PC-9 (cell line): ENCODE results near the gene CCDC146.

Source experiments
- EZH2 ChIP-seq: fragments of 200-600 bp; sonication (generic); IDR thresholded peaks from 2 replicates; pipeline ENCODE4 v1.8.0; 2017; ENCODE audit warnings: antibody characterized with exemption, low read depth
- TF ChIP-seq, protein P1 (sequence below): fragments of 200-600 bp; sonication (generic); conservative IDR thresholded peaks from 2 replicates; pipeline ENCODE4 v1.6.1; 2017; ENCODE audit warnings: mixed run types, antibody characterized with exemption, mild to moderate bottlenecking, moderate library complexity

DNA sequence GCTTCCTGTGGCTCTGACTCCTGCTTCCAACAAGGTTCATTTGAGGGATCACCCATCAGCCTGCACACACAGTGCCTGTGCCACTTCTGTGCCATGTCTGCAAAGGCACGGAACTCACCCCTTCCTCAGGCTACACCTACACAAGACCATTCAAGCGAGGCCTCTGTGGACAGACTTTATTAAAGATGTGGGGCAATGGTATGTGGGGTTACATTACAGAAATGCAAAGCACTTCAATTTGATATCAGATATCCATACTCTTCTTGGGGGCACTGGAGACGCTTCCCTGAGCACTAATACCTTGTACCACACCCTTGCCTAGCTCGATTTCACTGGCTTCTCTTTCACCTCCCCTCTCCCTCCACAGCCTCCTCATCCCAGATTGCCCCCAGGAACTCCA is 161.6 kb downstream of the CCDC146 start:
- TF ChIP-seq, protein P1, sequence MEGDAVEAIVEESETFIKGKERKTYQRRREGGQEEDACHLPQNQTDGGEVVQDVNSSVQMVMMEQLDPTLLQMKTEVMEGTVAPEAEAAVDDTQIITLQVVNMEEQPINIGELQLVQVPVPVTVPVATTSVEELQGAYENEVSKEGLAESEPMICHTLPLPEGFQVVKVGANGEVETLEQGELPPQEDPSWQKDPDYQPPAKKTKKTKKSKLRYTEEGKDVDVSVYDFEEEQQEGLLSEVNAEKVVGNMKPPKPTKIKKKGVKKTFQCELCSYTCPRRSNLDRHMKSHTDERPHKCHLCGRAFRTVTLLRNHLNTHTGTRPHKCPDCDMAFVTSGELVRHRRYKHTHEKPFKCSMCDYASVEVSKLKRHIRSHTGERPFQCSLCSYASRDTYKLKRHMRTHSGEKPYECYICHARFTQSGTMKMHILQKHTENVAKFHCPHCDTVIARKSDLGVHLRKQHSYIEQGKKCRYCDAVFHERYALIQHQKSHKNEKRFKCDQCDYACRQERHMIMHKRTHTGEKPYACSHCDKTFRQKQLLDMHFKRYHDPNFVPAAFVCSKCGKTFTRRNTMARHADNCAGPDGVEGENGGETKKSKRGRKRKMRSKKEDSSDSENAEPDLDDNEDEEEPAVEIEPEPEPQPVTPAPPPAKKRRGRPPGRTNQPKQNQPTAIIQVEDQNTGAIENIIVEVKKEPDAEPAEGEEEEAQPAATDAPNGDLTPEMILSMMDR: no peak
- TF ChIP-seq EZH2: no peak
